Fibroblast of the aortic adventitia (primary cell): Measurements from ENCODE around the gene HLA-F. TPM values are rescaled to one million over a fixed set of nuclear protein-coding genes. Genes with fewer than 3 reads are reported as not detected.

ENCODE experiments used
- DNase-seq: peaks from one replicate; pipeline ENCODE4 v3.0.0-alpha.2; 2010; ENCODE audit warnings: low read depth
- H3K4me3 ChIP-seq: 2 replicates; pipeline ENCODE4 v1.5.1; 2011; ENCODE audit warnings: low read depth, mild to moderate bottlenecking, control low read depth, low read length, moderate library complexity
- total RNA-seq: library from RNA; depleted of rRNA; stranded (reverse); fragments of >200 nt; gene quantifications from 2 replicates; pipeline ENCODE4 v1.2.3, GENCODE V29; 2012; ENCODE audit warnings: low replicate concordance
- TF ChIP-seq, protein P1 (sequence below): IDR thresholded peaks from 2 replicates; pipeline ENCODE4 v1.5.1; 2011; ENCODE audit warnings: mild to moderate bottlenecking, low read length, control low read depth, inconsistent platforms; ENCODE audit not compliant: insufficient read depth

The HLA-F gene
- total RNA-seq, 1 donor: 1.1 TPM

DNA sequence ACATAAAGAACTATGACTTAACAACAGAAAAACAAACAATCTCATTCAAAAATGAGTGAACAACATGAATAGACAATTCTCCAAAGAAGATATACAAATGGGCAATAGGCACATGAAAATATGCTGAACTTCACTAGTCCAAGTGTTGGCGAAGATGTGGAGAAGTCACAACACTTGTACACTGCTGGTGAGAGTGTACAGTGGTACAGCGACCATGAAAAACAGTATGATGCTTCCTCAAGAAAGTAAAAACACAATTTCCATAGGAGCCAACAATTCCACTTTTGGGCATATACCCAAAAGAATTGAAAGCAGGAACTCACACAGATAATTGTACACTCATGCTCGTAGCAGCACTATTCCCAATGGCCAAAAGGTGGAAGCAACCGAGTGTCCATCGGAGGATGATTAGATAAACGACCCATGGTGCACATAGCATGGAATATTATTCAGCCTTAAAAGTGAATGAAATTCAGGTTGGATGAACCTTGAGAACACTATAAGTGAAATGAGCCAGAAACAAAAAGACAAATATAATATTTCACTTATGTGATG lies 6.6 kb downstream of the HLA-F start:
- TF ChIP-seq, protein P1, sequence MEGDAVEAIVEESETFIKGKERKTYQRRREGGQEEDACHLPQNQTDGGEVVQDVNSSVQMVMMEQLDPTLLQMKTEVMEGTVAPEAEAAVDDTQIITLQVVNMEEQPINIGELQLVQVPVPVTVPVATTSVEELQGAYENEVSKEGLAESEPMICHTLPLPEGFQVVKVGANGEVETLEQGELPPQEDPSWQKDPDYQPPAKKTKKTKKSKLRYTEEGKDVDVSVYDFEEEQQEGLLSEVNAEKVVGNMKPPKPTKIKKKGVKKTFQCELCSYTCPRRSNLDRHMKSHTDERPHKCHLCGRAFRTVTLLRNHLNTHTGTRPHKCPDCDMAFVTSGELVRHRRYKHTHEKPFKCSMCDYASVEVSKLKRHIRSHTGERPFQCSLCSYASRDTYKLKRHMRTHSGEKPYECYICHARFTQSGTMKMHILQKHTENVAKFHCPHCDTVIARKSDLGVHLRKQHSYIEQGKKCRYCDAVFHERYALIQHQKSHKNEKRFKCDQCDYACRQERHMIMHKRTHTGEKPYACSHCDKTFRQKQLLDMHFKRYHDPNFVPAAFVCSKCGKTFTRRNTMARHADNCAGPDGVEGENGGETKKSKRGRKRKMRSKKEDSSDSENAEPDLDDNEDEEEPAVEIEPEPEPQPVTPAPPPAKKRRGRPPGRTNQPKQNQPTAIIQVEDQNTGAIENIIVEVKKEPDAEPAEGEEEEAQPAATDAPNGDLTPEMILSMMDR: no peak

DNA sequence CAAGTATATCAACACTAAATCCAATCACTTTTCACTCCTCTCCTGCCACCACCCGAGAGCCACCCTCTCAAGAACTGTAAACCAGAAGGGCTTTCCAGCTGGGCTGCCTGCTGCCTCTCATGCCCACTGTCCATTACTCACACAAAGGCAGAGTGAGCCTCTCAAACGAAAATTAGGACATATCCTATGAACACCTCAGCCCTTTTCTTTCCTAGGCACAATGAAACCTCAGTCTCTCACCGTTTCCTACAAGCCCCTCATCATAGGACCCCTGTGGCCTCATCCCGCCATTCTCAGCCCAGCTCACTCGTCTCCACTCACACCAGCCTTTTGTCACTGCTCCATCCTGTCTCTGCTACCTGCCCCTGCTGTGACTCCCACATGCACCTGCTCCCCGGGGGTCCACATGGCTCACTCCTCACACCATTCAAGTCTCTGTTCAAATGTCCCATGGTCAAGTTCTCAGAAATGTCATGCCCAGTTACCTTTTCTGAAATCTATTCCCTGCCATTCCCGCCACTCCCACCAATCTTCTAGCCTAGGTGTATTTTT lies 7.4 kb downstream of the HLA-F start:
- DNase-seq: no peak
- no peak overlapping the region for H3K4me3 ChIP-seq
- TF ChIP-seq, protein P1: no peak

More for the DNA sequence above, 6.6 kb downstream of the HLA-F start:
- no peak overlapping the region for H3K4me3 ChIP-seq
- no peak for DNase-seq

DNA sequence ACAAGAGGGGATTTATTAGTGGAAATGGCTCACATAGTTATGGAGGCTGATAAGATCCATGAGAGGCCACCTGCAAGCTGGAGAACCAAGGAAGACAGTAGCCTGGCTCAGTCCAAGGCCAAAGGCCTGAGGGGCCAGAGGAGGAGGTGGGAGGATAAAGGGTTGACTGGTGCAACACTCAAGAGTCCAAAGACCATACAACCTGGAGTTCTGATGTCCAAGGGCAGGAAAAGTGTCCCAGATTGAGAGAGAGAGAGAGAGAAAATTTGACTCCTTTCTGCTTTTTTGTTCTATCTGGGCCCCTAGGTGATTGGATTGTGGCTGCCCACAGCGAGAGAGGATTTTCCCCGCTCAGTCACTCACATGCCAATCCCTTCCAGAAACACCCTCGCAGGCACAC lies 8.0 kb downstream of the HLA-F start:
- H3K4me3 ChIP-seq: no peak overlapping the region
- no peak for DNase-seq
- TF ChIP-seq, protein P1: no peak

DNA sequence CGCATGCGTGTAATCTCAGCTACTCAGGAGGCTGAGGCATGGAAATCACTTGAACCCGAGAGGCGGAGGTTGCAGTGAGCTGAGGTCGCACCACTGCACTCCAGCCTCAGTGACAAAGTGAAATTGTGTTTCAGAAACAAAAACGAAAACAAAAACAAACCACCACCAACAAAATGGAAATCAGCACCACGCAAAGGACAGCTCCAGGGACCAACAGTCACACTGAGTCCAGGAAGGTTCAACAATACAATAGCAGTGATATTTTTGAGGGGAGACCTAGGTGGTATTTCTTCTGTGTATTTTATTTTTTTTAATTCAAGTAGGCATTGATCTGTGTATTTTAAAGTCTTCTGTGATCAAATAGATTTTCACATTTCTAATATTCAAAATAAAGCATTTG lies 9.8 kb downstream of the HLA-F start:
- no peak overlapping the region for H3K4me3 ChIP-seq
- DNase-seq: no peak
- TF ChIP-seq, protein P1: no peak

DNA sequence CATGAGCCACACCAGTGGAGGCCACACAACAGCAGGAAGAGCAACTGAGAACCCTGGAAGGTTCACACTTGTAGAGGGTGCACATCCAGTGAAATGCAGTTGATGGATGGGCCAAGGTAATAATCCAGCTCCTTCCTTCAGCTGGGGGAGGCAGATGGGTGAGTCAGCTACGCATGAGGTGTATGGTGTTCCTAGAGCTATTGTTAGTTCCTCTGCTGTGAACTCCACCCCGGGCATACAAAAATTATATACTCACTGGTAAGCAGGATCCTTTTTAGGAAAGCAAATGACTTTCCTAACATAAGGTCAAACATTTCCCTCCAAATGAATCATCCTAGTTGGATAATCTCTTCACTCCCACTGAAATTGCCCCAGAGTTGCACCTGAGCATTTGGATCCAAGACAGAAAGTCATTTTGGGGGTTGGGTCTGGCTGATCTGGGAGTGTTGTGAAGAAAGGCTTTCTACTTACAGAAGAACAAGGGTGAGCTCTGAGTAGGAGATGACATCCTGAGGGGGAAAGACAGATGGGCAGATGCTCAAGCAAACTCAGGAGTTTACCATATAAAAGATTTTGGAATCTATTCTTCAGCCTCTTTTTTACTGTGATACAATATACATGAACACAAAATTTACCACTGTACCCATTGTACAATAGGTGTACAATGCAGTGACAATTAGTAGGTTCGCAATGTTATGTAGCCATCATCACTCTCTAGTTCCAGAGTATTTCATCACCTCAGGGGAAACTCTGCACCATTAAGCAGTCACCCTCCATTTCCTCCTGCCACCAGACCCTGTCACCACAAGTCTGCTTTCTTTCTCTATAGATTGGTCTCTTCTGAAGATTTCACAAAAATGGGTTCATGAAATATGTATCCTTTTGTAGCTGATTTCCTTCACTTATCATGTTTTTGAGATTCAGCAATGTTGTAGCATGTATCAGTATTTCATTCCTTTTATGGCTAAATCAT lies 11.1 kb downstream of the HLA-F start:
- no peak overlapping the region for H3K4me3 ChIP-seq
- TF ChIP-seq, protein P1: no peak
- no peak for DNase-seq

DNA sequence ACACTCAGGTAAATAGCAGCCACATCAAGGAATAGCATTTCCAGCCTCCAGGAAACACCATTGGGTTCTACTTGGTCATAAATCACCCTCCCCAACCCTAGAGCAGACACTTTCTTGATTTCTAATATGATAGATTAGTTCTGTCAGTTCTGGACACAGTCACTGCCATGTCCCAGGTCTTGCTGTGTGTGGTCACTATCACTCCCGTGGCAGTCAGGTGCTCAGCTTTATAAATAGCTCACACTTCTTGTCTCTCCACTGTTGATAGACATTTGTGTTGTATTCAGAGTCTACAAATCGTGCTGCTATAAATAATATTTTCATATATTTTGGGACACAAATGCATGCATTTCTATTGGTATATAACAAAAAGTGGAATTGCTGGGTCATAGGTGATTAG lies 13.3 kb downstream of the HLA-F start:
- no peak overlapping the region for H3K4me3 ChIP-seq
- DNase-seq: no peak

More for the DNA sequence above, 13.3 kb downstream of the HLA-F start:
- TF ChIP-seq, protein P1: no peak
